Upper lobe of left lung (tissue), 6 donors: Measurements from ENCODE around the gene TYMP. TPM values are rescaled to one million over a fixed set of nuclear protein-coding genes. Genes with fewer than 3 reads are reported as not detected.
A peak's percentile ranks its signal among the peaks of the same experiment; 100 is the strongest.

Experiments
- ATAC-seq, 2 donors: fragments of 200-7000 bp; cut with Tn5 transposase; one replicate each; pipeline ENCODE4 v1.9.1; 2022; ENCODE audit warnings: mild to moderate bottlenecking in 2 of 2, moderate library complexity in 2 of 2; ENCODE audit not compliant: low FRiP score in 2 of 2
- DNase-seq, 2 donors: peaks; one replicate each; pipeline ENCODE4 v3.0.0-alpha.2; 2019 to 2020
- H3K27ac ChIP-seq, 4 donors: fragments of 200-600 bp; sonication (generic); one replicate each; pipeline ENCODE4 v1.5.1; 2016 to 2019
- H3K27me3 ChIP-seq, 4 donors: fragments of 200-600 bp; sonication (generic); one replicate each; pipeline ENCODE4 v1.5.1; 2017 to 2019
- H3K36me3 ChIP-seq, 4 donors: fragments of 200-600 bp; sonication (generic); one replicate each; pipeline ENCODE4 v1.5.1; 2016 to 2019
- H3K4me1 ChIP-seq, 4 donors: fragments of 200-600 bp; sonication (generic); one replicate each; pipeline ENCODE4 v1.5.1; 2018 to 2019
- H3K4me3 ChIP-seq, 4 donors: fragments of 200-600 bp; sonication (generic); one replicate each; pipeline ENCODE4 v1.5.1; 2017 to 2019; ENCODE audit warnings: mild to moderate bottlenecking in 2 of 4, moderate library complexity in 1 of 4
- H3K9me3 ChIP-seq, 4 donors: fragments of 200-600 bp; sonication (generic); one replicate each; pipeline ENCODE4 v1.5.1; 2018 to 2019
- CTCF ChIP-seq, 6 experiments: fragments of 450-650 bp in 4 of 6; fragments of 200-600 bp in 2 of 6; sonication (generic) in 2 of 6; IDR thresholded peaks; one replicate each; pipeline ENCODE4 v1.5.1; 2016 to 2019; ENCODE audit warnings: antibody characterized with exemption in 6 of 6
- EP300 ChIP-seq, 4 donors: sonication (generic); formaldehyde crosslinking; IDR thresholded peaks; one replicate each; pipeline ENCODE4 v1.5.1; 2017; ENCODE audit warnings: antibody characterized with exemption in 4 of 4, control low read depth in 2 of 4
- POLR2A ChIP-seq, 4 donors: fragments of 450-650 bp; IDR thresholded peaks; one replicate each; pipeline ENCODE4 v1.5.1; 2016 to 2017; ENCODE audit warnings: antibody characterized with exemption in 4 of 4, mild to moderate bottlenecking in 2 of 4
- POLR2AphosphoS5 ChIP-seq, 2 donors: sonication (generic); formaldehyde crosslinking; IDR thresholded peaks; one replicate each; pipeline ENCODE4 v1.5.1; 2017; ENCODE audit warnings: antibody characterized with exemption in 2 of 2
- WGBS, 2 donors: methylation state at CpG; one replicate each; pipeline ENCODE4 v1.1.5; 2017 to 2018; 5-methylcytosine and 5-hydroxymethylcytosine counted together
- total RNA-seq, 6 donors: library from RNA; depleted of rRNA in 4 of 6; stranded (reverse); fragments of >200 nt in 4 of 6; gene quantifications; one replicate each; pipeline versions ENCODE4 v1.1.0 to v1.2.1, GENCODE V29; 2016 to 2021
- donor health status: DM: no; HTN: no; CAD: no; lungs with moderate emphysema.
- donor health status: DM: no; HTN: yes; CAD: no; lungs with severe emphysema.

Gene TYMP
- total RNA-seq, 6 donors from 2014 or later = 162 to 346 (median 248) TPM

- H3K27ac ChIP-seq = no peak overlapping the region
- no peaks in the 10 kb centered on the region for H3K36me3 ChIP-seq
- peak in 1 of 2 donors; percentile 76 for DNase-seq
- H3K4me1 ChIP-seq = peaks cover 12 to 17% (median 13%) of the 10 kb centered on the region in 4 donors
- peak in 1 of 2 donors; percentile 20 for ATAC-seq
- no peak overlapping the region for H3K4me3 ChIP-seq
- WGBS, 2 donors = 81 to 82% methylated on average over 24 to 29 of the region's 31 CpGs
- no peaks in the 10 kb centered on the region for H3K9me3 ChIP-seq
- TF ChIP-seq POLR2A (IDR thresholded peaks at IDR 0.05) = no peak
- no peak for TF ChIP-seq POLR2AphosphoS5 (IDR thresholded peaks at IDR 0.05)
- TF ChIP-seq EP300 (IDR thresholded peaks at IDR 0.05) = no peak
- no peak for TF ChIP-seq CTCF (IDR thresholded peaks at IDR 0.05)
- H3K27me3 ChIP-seq = peaks cover 0 to 22% (median 13%) of the 10 kb centered on the region in 4 donors
Measured at GRCh38 chr22:50483977-50484853, 45.6 kb downstream of the TYMP start.

- DNase-seq = no peak
Measured at GRCh38 chr22:50483556-50483955, 46.3 kb downstream of the TYMP start.

GRCh38 chr22:50483106-50483505 lies 46.7 kb downstream of the TYMP start:
- DNase-seq = no peak
- H3K9me3 ChIP-seq = no peaks in the 10 kb centered on the region
- no peaks in the 10 kb centered on the region for H3K36me3 ChIP-seq
- peaks cover 0 to 22% (median 13%) of the 10 kb centered on the region in 4 donors for H3K27me3 ChIP-seq
- ATAC-seq = no peak
- H3K4me1 ChIP-seq = peaks cover 12 to 17% (median 13%) of the 10 kb centered on the region in 4 donors
- H3K27ac ChIP-seq = no peak overlapping the region
- H3K4me3 ChIP-seq = no peak overlapping the region
- WGBS, 2 donors = 81 to 88% methylated on average over 6 to 7 of the region's 10 CpGs
- no peak for TF ChIP-seq CTCF (IDR thresholded peaks at IDR 0.05)
- TF ChIP-seq EP300 (IDR thresholded peaks at IDR 0.05) = no peak
- no peak for TF ChIP-seq POLR2A (IDR thresholded peaks at IDR 0.05)
- no peak for TF ChIP-seq POLR2AphosphoS5 (IDR thresholded peaks at IDR 0.05)

More at GRCh38 chr22:50483556-50483955, 46.3 kb downstream of the TYMP start:
- no peak overlapping the region for H3K4me3 ChIP-seq
- H3K36me3 ChIP-seq = no peaks in the 10 kb centered on the region
- TF ChIP-seq POLR2AphosphoS5 (IDR thresholded peaks at IDR 0.05) (no peak), CTCF (IDR thresholded peaks at IDR 0.05) (no peak), POLR2A (IDR thresholded peaks at IDR 0.05) (no peak), EP300 (IDR thresholded peaks at IDR 0.05) (no peak)
- no peaks in the 10 kb centered on the region for H3K9me3 ChIP-seq
- peaks cover 12 to 17% (median 13%) of the 10 kb centered on the region in 4 donors for H3K4me1 ChIP-seq
- H3K27ac ChIP-seq = no peak overlapping the region
- peaks cover 0 to 22% (median 13%) of the 10 kb centered on the region in 4 donors for H3K27me3 ChIP-seq
- WGBS, 2 donors = 96% methylated on average over 8 of the region's 8 CpGs; no CpG with 5 or more reads in 1 of the 2 donors
- ATAC-seq = no peak

GRCh38 chr22:50482107-50483074 lies 47.4 kb downstream of the TYMP start:
- ATAC-seq = no peak

More at GRCh38 chr22:50482107-50483074, 47.4 kb downstream of the TYMP start:
- no peak overlapping the region for H3K27ac ChIP-seq
- peak in 1 of 2 donors; percentile 80 for DNase-seq
- H3K4me3 ChIP-seq = peak overlapping the region; percentile 23 to 64 (median 60)
- no peaks in the 10 kb centered on the region for H3K36me3 ChIP-seq
- WGBS, 2 donors = 67% methylated on average over 24 of the region's 35 CpGs; no CpG with 5 or more reads in 1 of the 2 donors
- H3K4me1 ChIP-seq = peaks cover 12 to 17% (median 13%) of the 10 kb centered on the region in 4 donors
- TF ChIP-seq POLR2A (IDR thresholded peaks at IDR 0.05) (no peak), CTCF (IDR thresholded peaks at IDR 0.05) (no peak), EP300 (IDR thresholded peaks at IDR 0.05) (no peak), POLR2AphosphoS5 (IDR thresholded peaks at IDR 0.05) (no peak)
- H3K9me3 ChIP-seq = no peaks in the 10 kb centered on the region
- peaks cover 0 to 22% (median 13%) of the 10 kb centered on the region in 4 donors for H3K27me3 ChIP-seq
